Measurements from ENCODE around the gene NLGN3.

DNA sequence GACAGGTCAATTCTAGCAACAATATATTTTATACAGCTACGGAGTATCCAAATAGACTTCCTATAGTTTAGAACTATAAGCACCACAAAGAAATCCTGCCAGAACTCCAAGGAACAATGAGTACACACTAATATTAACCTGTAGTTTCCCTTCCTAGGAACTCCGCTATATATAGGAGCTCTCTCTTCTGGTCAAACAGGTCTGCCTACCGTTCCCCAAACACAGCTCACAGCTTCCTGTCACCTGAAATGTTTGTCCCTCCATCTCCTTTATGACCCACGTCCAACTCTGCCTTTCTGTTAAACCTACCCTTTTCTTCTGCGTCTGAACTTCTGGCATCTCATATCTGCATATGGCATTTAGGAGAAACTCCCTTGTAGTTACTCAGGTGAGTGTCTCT lies 67.9 kb downstream of the NLGN3 start:
- TF ChIP-seq, protein P1, sequence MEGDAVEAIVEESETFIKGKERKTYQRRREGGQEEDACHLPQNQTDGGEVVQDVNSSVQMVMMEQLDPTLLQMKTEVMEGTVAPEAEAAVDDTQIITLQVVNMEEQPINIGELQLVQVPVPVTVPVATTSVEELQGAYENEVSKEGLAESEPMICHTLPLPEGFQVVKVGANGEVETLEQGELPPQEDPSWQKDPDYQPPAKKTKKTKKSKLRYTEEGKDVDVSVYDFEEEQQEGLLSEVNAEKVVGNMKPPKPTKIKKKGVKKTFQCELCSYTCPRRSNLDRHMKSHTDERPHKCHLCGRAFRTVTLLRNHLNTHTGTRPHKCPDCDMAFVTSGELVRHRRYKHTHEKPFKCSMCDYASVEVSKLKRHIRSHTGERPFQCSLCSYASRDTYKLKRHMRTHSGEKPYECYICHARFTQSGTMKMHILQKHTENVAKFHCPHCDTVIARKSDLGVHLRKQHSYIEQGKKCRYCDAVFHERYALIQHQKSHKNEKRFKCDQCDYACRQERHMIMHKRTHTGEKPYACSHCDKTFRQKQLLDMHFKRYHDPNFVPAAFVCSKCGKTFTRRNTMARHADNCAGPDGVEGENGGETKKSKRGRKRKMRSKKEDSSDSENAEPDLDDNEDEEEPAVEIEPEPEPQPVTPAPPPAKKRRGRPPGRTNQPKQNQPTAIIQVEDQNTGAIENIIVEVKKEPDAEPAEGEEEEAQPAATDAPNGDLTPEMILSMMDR (conservative IDR thresholded peaks at IDR 0.05) = no peak
- no peak for TF ChIP-seq EZH2 (IDR thresholded peaks at IDR 0.05; ENCODE audit: low read depth)
